Mammary epithelial cell (primary cell): Measurements from ENCODE around the gene SYVN1.

Experiments
- EZH2 ChIP-seq: IDR thresholded peaks from 2 replicates; pipeline ENCODE4 v1.6.1; 2012; ENCODE audit warnings: low read length, inconsistent platforms, borderline replicate concordance
- TF ChIP-seq, protein P1 (sequence below), 2 donors: IDR thresholded peaks in 1 of 2; conservative IDR thresholded peaks in 1 of 2; 2 replicates each; pipeline ENCODE4 v1.5.1; 2011 to 2012; ENCODE audit warnings: inconsistent platforms in 2 of 2, low read length in 2 of 2, mild to moderate bottlenecking in 2 of 2, control low read depth in 1 of 2, low read depth in 1 of 2; ENCODE audit not compliant: insufficient read depth in 1 of 2; ENCODE audit errors: extremely low read depth in 1 of 2

DNA sequence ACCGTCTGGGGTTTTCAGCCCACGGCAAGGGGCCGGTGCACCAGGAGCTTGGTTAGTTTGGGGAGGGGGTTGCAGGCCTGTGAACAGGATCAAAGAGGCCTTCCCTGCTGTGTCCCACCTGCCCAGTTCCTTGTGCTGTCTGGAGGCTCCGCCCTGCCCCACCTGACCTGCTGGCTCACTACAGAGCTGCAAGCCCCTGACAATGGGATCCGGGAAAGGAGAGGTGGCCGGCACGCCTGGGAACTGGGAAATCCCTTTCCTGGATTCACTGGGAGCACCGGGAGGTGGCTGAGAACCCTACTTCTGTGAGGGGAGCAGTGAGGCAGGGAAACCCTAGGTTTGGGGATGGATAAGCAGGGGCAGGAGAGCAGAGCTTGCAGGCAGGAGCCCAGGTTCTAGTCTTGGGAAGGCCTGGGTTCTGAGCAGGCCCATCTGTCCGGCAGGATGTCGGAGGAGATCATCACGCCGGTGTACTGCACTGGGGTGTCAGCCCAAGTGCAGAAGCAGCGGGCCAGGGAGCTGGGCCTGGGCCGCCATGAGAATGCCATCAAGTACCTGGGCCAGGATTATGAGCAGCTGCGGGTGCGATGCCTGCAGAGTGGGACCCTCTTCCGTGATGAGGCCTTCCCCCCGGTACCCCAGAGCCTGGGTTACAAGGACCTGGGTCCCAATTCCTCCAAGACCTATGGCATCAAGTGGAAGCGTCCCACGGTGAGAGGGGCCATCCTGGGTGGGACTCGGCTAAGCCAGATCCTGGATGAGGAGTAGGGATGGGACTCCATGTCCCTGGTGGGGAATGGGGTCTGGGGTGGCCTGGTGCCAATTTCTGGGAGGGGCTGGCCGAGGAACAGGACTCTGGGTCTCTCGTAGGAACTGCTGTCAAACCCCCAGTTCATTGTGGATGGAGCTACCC, 48.2 kb upstream of the SYVN1 start:
- TF ChIP-seq, protein P1, sequence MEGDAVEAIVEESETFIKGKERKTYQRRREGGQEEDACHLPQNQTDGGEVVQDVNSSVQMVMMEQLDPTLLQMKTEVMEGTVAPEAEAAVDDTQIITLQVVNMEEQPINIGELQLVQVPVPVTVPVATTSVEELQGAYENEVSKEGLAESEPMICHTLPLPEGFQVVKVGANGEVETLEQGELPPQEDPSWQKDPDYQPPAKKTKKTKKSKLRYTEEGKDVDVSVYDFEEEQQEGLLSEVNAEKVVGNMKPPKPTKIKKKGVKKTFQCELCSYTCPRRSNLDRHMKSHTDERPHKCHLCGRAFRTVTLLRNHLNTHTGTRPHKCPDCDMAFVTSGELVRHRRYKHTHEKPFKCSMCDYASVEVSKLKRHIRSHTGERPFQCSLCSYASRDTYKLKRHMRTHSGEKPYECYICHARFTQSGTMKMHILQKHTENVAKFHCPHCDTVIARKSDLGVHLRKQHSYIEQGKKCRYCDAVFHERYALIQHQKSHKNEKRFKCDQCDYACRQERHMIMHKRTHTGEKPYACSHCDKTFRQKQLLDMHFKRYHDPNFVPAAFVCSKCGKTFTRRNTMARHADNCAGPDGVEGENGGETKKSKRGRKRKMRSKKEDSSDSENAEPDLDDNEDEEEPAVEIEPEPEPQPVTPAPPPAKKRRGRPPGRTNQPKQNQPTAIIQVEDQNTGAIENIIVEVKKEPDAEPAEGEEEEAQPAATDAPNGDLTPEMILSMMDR (conservative IDR thresholded peaks at IDR 0.05 in 1 of 2, IDR thresholded peaks at IDR 0.05 in 1 of 2; ENCODE audit: extremely low read depth in 1 of 2, insufficient read depth in 1 of 2, low read depth in 1 of 2, low read length in 2 of 2) = no peak
- no peak for TF ChIP-seq EZH2
